Measurements from ENCODE around the gene WIPI1.
A peak's percentile ranks its signal among the peaks of the same experiment; 100 is the strongest.

Gene WIPI1

GRCh38 chr17:68433211-68433610 lies 24.1 kb downstream of the WIPI1 start:
- TF ChIP-seq POLR2AphosphoS5 (IDR thresholded peaks at IDR 0.05; ENCODE audit: low read depth) (no peak), GABPA (IDR thresholded peaks at IDR 0.05; ENCODE audit: low read depth) (no peak), CTCF (IDR thresholded peaks at IDR 0.05; ENCODE audit: insufficient read depth, low read length) (no peak), REST (IDR thresholded peaks at IDR 0.05; ENCODE audit: insufficient replicate concordance, low read depth) (no peak), SPI1 (IDR thresholded peaks at IDR 0.05; ENCODE audit: borderline replicate concordance, low read depth) (no peak)

GRCh38 chr17:68432086-68432864 lies 25.0 kb downstream of the WIPI1 start:
- Histone ChIP-seq H3K4me3 (replicated peaks; ENCODE audit: insufficient read depth, low read length) (no peak overlapping the region), H3K27me3 (ENCODE audit: insufficient read depth, poor library complexity, severe bottlenecking) (no peaks in the 10 kb centered on the region), H3K27ac (replicated peaks) (no peak overlapping the region)
- no peak for DNase-seq (ENCODE audit: low read depth in 1 of 2, low spot score in 1 of 2)
- no peak for TF ChIP-seq CTCF (IDR thresholded peaks at IDR 0.05; ENCODE audit: insufficient read depth, low read length)
- no peak for TF ChIP-seq POLR2AphosphoS5 (IDR thresholded peaks at IDR 0.05; ENCODE audit: low read depth)
- no peak for TF ChIP-seq GABPA (IDR thresholded peaks at IDR 0.05; ENCODE audit: low read depth)
- TF ChIP-seq SPI1 (IDR thresholded peaks at IDR 0.05; ENCODE audit: borderline replicate concordance, low read depth) = no peak
- no peak for TF ChIP-seq REST (IDR thresholded peaks at IDR 0.05; ENCODE audit: insufficient replicate concordance, low read depth)

More at GRCh38 chr17:68433211-68433610, 24.1 kb downstream of the WIPI1 start:
- Histone ChIP-seq H3K4me3 (replicated peaks; ENCODE audit: insufficient read depth, low read length) (no peak overlapping the region), H3K27me3 (ENCODE audit: insufficient read depth, poor library complexity, severe bottlenecking) (no peaks in the 10 kb centered on the region), H3K27ac (replicated peaks) (no peak overlapping the region)
- no peak for DNase-seq (ENCODE audit: low read depth in 1 of 2, low spot score in 1 of 2)

GRCh38 chr17:68431661-68432071 lies 25.6 kb downstream of the WIPI1 start:
- TF ChIP-seq CTCF (IDR thresholded peaks at IDR 0.05; ENCODE audit: insufficient read depth, low read length) (peak; percentile 10), POLR2AphosphoS5 (IDR thresholded peaks at IDR 0.05; ENCODE audit: low read depth) (no peak)
- no peak overlapping the region for H3K4me3 ChIP-seq (replicated peaks; ENCODE audit: insufficient read depth, low read length)
- no peaks in the 10 kb centered on the region for H3K27me3 ChIP-seq (ENCODE audit: insufficient read depth, poor library complexity, severe bottlenecking)
- DNase-seq (ENCODE audit: low read depth in 1 of 2, low spot score in 1 of 2) = peak in 1 of 2 experiments; percentile 48
- no peak overlapping the region for H3K27ac ChIP-seq (replicated peaks)

Measured in HL-60 (cell line).